HG03432 (cell line): ENCODE measurements around the gene MYL6B.
"Not testable (repeated sequence)": the region's sequence is repeated elsewhere in the genome, so short reads cannot be mapped to it uniquely, and the experiment has no call there.

Source experiments
- ATAC-seq: cut with Tn5 transposase; IDR thresholded peaks from one replicate; pipeline ENCODE4 v1.9.1; 2021; ENCODE audit warnings: mild to moderate bottlenecking, moderate library complexity; ENCODE audit not compliant: unreplicated experiment

The MYL6B gene

GRCh38 chr12:56151672-56152131, 685 bp upstream of the MYL6B start:
- ATAC-seq, result peak; percentile 47

GRCh38 chr12:56152756-56153677, 630 bp downstream of the MYL6B start:
- ATAC-seq, result no peak

GRCh38 chr12:56153678-56154065, 1.3 kb downstream of the MYL6B start:
- no peak for ATAC-seq

- ATAC-seq, result no peak
These were observed 1.9 kb downstream of the MYL6B start for GRCh38 chr12:56154246-56154771.

GRCh38 chr12:56154818-56155217, 2.4 kb downstream of the MYL6B start:
- no peak for ATAC-seq

GRCh38 chr12:56155256-56155845, 3.0 kb downstream of the MYL6B start:
- no peak for ATAC-seq

- not testable (repeated sequence) for ATAC-seq
These were observed 4.2 kb downstream of the MYL6B start for GRCh38 chr12:56156464-56157200.

- peak; percentile 32 for ATAC-seq
These were observed 5.0 kb downstream of the MYL6B start for GRCh38 chr12:56157201-56158028.

GRCh38 chr12:56158029-56158925, 5.9 kb downstream of the MYL6B start, which contains the start of gene MYL6:
TSS of gene MYL6 (plus strand) at chr12:56158359. CDS start at chr12:56158402, 43 bp downstream.
- peak; percentile 81 for ATAC-seq

- ATAC-seq, result no peak
These were observed 6.6 kb downstream of the MYL6B start for GRCh38 chr12:56158926-56159461.

- ATAC-seq, result no peak
These were observed 7.2 kb downstream of the MYL6B start for GRCh38 chr12:56159482-56160192.

GRCh38 chr12:56160193-56160763, 7.9 kb downstream of the MYL6B start:
- ATAC-seq, result no peak

- no peak for ATAC-seq
These were observed 8.7 kb downstream of the MYL6B start for GRCh38 chr12:56160894-56161689.

- ATAC-seq, result no peak
These were observed 9.4 kb downstream of the MYL6B start for GRCh38 chr12:56161690-56162351.

- no peak for ATAC-seq
These were observed 10.3 kb downstream of the MYL6B start for GRCh38 chr12:56162468-56163290.
